Measurements from ENCODE around the gene GLRX5.

DNA sequence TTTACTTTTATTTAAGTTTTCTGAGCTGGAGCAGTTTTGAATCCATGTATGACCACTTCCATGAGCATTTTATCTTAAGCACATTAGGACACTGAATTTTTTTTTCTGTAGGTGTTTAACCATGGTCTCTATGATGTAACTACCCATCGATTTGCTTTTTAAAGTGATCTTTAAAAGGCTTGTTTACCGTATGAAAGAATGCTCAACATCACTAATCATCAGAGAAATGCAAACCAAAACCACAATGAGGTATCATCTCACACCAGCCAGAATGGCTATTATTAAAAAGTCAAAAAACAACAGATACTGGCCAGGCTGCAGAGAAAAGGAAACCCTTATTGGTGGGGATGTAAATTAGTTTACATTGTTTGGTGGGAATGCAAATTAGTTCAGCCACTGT is 23.0 kb downstream of the GLRX5 start:
- TF ChIP-seq CTCF (IDR thresholded peaks at IDR 0.05; ENCODE audit: poor library complexity) (no peak), EZH2phosphoT487 (IDR thresholded peaks at IDR 0.05; ENCODE audit: low read depth, severe bottlenecking, unreplicated experiment) (no peak)

Measured in hepatocyte (in vitro differentiated cells).